CD4-positive, alpha-beta T cell (primary cell): ENCODE data around the gene NME5. TPM values are rescaled to one million over a fixed set of nuclear protein-coding genes. Genes with fewer than 3 reads are reported as not detected.

Experiments
- ATAC-seq: fragments of 200-7000 bp; cut with Tn5 transposase; one replicate; pipeline ENCODE4 v1.10.0; 2022; ENCODE audit warnings: mild to moderate bottlenecking; ENCODE audit not compliant: poor library complexity
- CTCF ChIA-PET: fragments of 350-600 bp; sonication (Branson Sonifier 250); formaldehyde crosslinking; loops from one replicate; lab custom pipeline; 2021; ENCODE audit warnings: antibody characterized with exemption, inconsistent platforms; lab: Charles Lee
- POLR2A ChIA-PET: fragments of 350-600 bp; sonication (Branson Sonifier 250); formaldehyde crosslinking; loops from one replicate; lab custom pipeline; 2021; ENCODE audit warnings: antibody characterized with exemption, inconsistent platforms; lab: Charles Lee
- DNase-seq, 14 experiments: peaks; one replicate each; pipeline ENCODE4 v3.0.0-alpha.2; 2013 to 2020; ENCODE audit warnings: mixed read lengths in 2 of 14
- H3K27ac ChIP-seq, 2 donors: one replicate each; pipeline versions ENCODE4 v1.5.1 to v1.7.0; 2013; ENCODE audit warnings: low read length in 2 of 2, low read depth in 1 of 2, mild to moderate bottlenecking in 1 of 2
- H3K27me3 ChIP-seq, 2 experiments: 1 replicate in 1 of 2; 2 replicates in 1 of 2; pipeline versions ENCODE4 v1.6.1 to v1.7.0; 2013; ENCODE audit warnings: low read length in 2 of 2, control low read depth in 1 of 2, mild to moderate bottlenecking in 1 of 2, moderate library complexity in 1 of 2; ENCODE audit not compliant: insufficient read depth in 2 of 2, control insufficient read depth in 1 of 2
- H3K36me3 ChIP-seq: one replicate; pipeline ENCODE4 v1.6.1; 2013; ENCODE audit warnings: low read length, control low read depth; ENCODE audit not compliant: insufficient read depth
- H3K4me1 ChIP-seq: one replicate; pipeline ENCODE4 v1.6.1; 2013; ENCODE audit warnings: low read length, control low read depth; ENCODE audit not compliant: insufficient read depth
- H3K4me3 ChIP-seq: one replicate; pipeline ENCODE4 v1.5.1; 2013; ENCODE audit warnings: mild to moderate bottlenecking, low read length, moderate library complexity
- H3K9me3 ChIP-seq, 2 experiments: 1 replicate in 1 of 2; 2 replicates in 1 of 2; pipeline versions ENCODE4 v1.6.1 to v1.7.0; 2013; ENCODE audit warnings: low read length in 2 of 2, mild to moderate bottlenecking in 2 of 2, control low read depth in 1 of 2, moderate library complexity in 1 of 2; ENCODE audit not compliant: control insufficient read depth in 1 of 2, insufficient read depth in 1 of 2
- H3K27ac Mint-ChIP-seq: one replicate; pipeline ENCODE4 v1.8.0; 2020; ENCODE audit warnings: mixed read lengths
- H3K27me3 Mint-ChIP-seq: one replicate; pipeline ENCODE4 v1.8.0; 2021; ENCODE audit warnings: mixed read lengths
- H3K36me3 Mint-ChIP-seq: one replicate; pipeline ENCODE4 v1.8.0; 2021; ENCODE audit warnings: low read depth, mixed read lengths
- H3K4me1 Mint-ChIP-seq: one replicate; pipeline ENCODE4 v1.8.0; 2021; ENCODE audit warnings: low read depth, mixed read lengths
- H3K4me3 Mint-ChIP-seq: one replicate; pipeline ENCODE4 v1.8.0; 2020; ENCODE audit warnings: mild to moderate bottlenecking, mixed read lengths
- H3K9me3 Mint-ChIP-seq: one replicate; pipeline ENCODE4 v1.8.0; 2020; ENCODE audit warnings: mixed read lengths
- intact Hi-C, 2 experiments: fragments of 100-400 bp; cut with DNase I in 1 of 2; cut with micrococcal nuclease in 1 of 2; formaldehyde crosslinking; loops; one replicate each; pipeline versions ENCODE4 v1.15.1 to v1.9.0; 2023 to 2025; cut with DNase I, micrococcal nuclease
- total RNA-seq, 174 experiments: library from RNA in 2 of 174; stranded (reverse) in 2 of 174; gene quantifications; one replicate each; pipeline ENCODE4 v1.2.3 and lab custom pipeline; 2021 to 2026
- TF ChIP-seq, protein P1 (sequence below): fragments of 200-600 bp; IDR thresholded peaks from one replicate; pipeline ENCODE4 v1.8.0; 2022; ENCODE audit warnings: antibody characterized with exemption, mild to moderate bottlenecking

The NME5 gene
- total RNA-seq, 2 experiments from 2014 or later = not detected

- Histone ChIP-seq H3K4me3 (no peak overlapping the region), H3K9me3 (no peaks in the 10 kb centered on the region), H3K4me1 (no peaks in the 10 kb centered on the region), H3K27ac (no peak overlapping the region), H3K27me3 (no peaks in the 10 kb centered on the region), H3K36me3 (no peaks in the 10 kb centered on the region)
- Mint-ChIP-seq H3K4me3 (no peak overlapping the region), H3K27ac (no peak overlapping the region), H3K27me3 (peaks cover 3% of the 10 kb centered on the region), H3K9me3 (no peaks in the 10 kb centered on the region), H3K36me3 (no peaks in the 10 kb centered on the region), H3K4me1 (peaks cover 6% of the 10 kb centered on the region)
- ATAC-seq = no peak
- intact Hi-C loops = loop anchor here (1.0 to 5.0 kb wide), 6 partner anchors 31 to 439 kb away; no protein-coding TSS in a partner anchor
- TF ChIP-seq, protein P1, sequence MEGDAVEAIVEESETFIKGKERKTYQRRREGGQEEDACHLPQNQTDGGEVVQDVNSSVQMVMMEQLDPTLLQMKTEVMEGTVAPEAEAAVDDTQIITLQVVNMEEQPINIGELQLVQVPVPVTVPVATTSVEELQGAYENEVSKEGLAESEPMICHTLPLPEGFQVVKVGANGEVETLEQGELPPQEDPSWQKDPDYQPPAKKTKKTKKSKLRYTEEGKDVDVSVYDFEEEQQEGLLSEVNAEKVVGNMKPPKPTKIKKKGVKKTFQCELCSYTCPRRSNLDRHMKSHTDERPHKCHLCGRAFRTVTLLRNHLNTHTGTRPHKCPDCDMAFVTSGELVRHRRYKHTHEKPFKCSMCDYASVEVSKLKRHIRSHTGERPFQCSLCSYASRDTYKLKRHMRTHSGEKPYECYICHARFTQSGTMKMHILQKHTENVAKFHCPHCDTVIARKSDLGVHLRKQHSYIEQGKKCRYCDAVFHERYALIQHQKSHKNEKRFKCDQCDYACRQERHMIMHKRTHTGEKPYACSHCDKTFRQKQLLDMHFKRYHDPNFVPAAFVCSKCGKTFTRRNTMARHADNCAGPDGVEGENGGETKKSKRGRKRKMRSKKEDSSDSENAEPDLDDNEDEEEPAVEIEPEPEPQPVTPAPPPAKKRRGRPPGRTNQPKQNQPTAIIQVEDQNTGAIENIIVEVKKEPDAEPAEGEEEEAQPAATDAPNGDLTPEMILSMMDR = no peak
- ChIA-PET POLR2A (interaction anchor here (0.8 kb wide), 1 partner anchor 65 kb away, joined by 3 read pairs; no protein-coding TSS in a partner anchor), CTCF (interaction anchor here (0.7 to 3.3 kb wide), 7 partner anchors 9 to 438 kb away, joined by 3 to 18 read pairs (median 5); no protein-coding TSS in a partner anchor)
- DNase-seq = no peak
Observed at GRCh38 chr5:138067945-138068344, 71.3 kb downstream of the NME5 start.

Other genes starting within 250 kb of the NME5 start
- not detected for gene PKD2L2, start 250.0 kb downstream of the NME5 start, total RNA-seq
- 10 to 100 TPM; 33.1 to 36.7 TPM for gene FAM13B, start 106.3 kb downstream of the NME5 start, total RNA-seq
- gene WNT8A, start 55.4 kb downstream of the NME5 start, total RNA-seq = not detected
- gene BRD8, start 39.2 kb upstream of the NME5 start, total RNA-seq = 1 to 10 TPM; 6.9 to 9.6 TPM
- gene KIF20A, start 39.7 kb upstream of the NME5 start, total RNA-seq = not detected
- gene CDC23, start 73.9 kb upstream of the NME5 start, total RNA-seq = 10 to 100 TPM; 14.2 to 15.6 TPM
- not detected for gene GFRA3, start 135.2 kb upstream of the NME5 start, total RNA-seq
- not detected for gene CDC25C, start 192.4 kb upstream of the NME5 start, total RNA-seq
- gene FAM53C, start 198.8 kb upstream of the NME5 start, total RNA-seq = 10 to 100 TPM; 81.0 to 83.8 TPM
- 10 to 100 TPM; 59.5 to 66.0 TPM for gene KDM3B, start 213.3 kb upstream of the NME5 start, total RNA-seq